GM18511 (cell line): ENCODE results near the gene CNNM3.
"Not testable (repeated sequence)": the region's sequence is repeated elsewhere in the genome, so short reads cannot be mapped to it uniquely, and the experiment has no call there.

Experiments used
- ATAC-seq: cut with Tn5 transposase; IDR thresholded peaks from one replicate; pipeline ENCODE4 v1.9.1; 2021; ENCODE audit warnings: mild to moderate bottlenecking, moderate library complexity; ENCODE audit not compliant: unreplicated experiment

Gene CNNM3

DNA sequence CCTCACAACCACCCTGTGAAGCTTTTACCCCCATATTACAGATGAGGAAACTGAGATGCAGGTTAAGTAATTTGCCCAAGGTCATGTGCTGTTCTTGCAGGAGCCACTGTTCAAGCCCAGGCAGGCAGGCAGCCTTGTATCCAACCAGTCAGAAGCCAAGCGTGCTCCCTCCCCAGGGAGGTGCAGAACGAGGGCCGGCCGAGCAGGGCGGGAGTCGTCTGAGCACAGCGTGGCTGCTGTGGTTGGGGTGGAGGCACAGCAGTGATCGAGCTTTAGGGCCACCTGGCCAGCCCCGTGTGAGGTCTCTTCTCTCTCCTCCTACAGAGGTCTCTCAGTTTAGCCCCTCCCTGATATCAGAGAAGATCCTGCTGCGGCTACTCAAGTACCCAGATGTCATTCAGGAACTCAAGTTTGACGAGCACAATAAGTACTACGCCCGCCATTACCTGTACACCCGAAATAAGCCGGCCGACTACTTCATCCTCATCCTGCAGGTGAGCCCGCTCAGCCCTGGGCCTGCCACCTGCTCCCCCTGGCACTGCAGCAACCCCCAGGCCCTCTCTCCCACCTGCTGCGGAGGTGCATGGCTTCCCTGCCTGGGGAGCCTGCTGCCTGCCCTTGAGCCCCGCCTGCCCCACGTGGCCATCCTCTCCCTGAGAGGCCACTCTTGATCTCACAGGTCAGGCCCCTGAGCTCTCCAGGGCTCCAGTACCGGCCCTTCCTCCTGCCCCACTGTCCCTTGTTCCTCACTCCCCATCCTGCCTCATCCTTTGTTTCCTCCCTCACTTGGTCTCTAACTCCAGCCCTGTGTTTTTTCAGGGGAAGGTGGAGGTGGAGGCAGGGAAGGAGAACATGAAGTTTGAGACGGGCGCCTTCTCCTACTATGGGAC, 17.1 kb upstream of the CNNM3 start:
- ATAC-seq: no peak

DNA sequence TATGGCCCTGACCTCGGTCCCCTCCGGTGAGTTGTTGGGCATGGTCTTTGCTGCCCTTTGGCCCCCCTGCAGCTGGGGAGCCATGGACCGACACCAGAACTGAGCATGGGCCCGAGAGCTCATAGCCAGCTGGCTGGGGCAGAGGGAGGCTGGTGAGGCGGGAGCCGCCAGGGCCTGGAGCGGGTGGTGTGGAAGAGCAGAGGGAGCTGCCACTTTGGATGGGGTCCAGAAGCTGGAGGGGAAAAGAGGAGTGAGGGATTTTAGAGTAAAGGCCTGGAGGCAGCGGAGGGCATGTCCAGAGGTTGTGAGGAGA, 16.5 kb upstream of the CNNM3 start:
- no peak for ATAC-seq

DNA sequence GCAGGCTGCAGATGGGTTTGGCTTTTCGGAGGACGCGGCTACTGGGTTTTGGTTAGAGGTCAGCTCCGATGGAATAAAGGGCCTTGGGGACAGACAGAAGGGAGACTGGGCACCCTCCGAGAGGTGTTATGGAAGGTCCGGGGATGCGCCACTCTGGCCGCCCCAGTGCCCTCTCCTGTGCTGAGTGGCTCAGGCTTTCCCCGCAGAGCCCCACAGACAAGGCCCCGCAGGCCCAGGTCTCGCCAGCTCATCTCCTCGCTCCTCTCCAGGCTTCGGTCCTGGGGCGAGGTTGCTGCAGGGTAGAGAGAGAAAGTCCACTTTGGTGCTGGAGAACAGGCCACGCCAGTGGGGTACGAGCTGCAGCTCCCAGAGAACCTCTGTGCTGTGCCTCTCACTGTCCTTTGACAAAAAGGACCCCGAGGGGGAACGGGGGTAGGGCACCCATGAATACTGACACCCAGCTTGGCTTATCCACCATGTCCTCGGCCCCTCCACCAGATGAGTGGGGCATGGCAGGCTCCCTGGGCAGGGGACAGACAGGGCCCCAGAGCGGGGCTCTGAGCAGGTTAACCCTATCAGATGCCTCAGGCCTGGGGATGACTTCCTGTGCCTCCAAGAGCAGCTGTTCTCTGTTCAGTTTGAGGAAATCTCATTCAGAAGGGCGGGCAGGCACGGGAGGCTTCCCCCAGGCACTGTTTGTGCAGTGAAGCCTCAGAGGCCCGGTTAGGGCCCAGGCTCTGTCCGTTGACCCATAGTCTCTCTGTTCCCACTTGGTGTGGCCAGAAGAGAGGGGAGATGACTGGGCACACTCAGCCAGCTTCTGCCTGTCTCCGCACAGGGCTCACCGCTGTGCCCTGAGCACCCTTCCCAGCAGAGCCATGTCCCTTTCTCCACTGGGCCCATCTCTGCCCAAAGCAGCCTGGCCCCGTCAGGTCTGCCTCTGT, 15.7 kb upstream of the CNNM3 start:
- ATAC-seq: peak; percentile 28

DNA sequence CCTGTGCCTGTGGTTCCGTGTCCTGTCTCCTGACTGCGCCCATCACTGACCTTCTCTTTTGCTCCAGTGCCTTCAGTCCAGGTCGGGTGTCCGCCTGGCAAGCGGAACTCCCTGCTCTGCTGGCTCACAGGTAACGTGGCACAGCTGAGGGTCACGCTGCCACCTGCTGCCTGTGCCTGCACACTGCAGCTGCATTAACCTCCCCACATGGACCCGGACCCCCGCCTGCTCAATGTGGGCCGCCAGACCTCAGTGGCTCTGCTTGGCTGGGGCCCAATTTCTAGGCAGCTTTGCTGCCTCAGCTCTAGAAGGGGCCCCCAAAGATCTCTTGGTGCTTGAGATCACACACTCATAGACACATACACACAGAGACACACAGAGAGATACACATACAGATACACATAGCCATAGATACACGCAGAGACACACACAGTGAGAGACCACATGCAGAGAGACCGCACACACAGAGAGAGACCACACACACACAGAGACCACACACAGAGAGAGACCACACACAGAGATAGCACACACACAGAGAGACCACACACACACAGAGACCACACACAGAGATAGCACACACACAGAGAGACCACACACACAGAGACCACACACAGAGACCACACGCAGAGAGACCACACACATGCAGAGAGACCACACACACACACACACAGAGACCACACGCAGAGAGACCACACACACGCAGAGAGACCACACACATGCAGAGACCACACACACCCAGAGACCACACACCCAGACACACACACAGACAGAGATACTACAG, 14.9 kb upstream of the CNNM3 start:
- ATAC-seq: peak; percentile 93

DNA sequence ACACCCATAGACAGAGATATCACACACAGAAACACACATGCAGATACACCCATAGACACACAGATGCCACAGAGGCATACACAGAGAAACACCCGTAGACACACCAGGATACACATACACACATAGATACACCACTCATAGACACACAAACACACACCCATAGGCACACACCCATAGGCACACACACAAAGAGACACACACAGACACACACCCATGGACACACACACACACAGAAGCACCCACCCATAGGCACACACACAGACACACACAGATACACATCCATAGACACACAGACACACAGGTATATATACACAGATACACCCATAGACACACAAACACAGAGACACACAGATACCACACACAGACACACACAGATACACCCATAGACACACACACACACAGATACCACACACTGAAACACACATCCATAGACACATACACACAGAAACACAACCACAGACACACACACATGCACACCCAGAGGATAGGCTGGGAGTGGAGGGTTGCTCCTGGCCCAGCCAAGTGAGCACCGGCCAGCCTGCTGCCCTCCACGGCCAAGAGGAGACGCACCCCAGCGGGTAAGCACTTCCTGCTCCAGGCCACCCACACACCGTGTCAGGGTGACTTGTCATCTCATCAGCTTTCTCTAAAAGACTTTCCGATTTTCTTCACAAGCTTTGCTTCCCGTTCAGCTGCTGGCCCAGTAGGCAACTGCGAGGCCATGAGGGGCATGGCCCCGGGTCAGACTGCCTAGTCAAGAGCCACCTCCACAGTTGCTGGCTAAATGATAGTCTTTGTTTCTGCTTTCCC, 14.1 kb upstream of the CNNM3 start:
- ATAC-seq: peak; percentile 45

DNA sequence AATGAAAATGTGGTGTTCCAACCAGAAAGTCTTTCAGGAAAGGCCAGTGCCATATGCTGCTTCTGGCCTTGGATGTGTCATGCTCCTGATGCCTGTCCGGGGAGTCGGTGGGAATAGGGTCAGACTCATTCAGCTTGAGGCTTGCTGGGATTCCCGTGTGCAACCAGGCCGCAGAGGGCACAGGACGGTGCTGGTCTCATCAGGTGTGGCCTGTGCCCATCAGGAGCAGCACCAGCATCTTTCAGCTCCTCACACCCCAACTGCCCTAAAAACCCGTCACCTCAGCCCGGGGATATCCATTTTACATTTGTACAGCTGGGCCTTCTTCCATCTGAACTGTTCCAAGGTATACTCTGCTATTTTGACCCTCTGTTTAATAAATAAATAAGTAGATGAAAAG, 13.3 kb upstream of the CNNM3 start:
- no peak for ATAC-seq

DNA sequence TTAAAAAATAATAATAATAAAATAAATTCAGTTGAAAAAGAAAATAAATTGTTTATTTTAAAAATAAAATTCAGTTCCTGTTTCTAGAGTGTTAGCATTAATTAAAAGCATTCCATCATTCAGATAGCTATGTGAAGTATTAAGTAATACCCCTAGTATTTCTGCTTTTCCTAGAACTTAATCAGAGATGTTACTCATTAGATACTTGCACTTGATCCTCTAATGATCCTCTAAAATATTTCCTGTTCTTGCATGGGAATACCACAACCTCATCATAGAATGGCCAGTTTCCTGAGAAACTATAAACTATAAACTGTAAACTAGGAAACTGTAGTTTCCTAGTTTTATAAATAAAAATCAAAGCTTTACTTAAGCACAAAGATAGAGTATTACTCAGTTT, 11.1 kb upstream of the CNNM3 start:
- ATAC-seq: no peak

DNA sequence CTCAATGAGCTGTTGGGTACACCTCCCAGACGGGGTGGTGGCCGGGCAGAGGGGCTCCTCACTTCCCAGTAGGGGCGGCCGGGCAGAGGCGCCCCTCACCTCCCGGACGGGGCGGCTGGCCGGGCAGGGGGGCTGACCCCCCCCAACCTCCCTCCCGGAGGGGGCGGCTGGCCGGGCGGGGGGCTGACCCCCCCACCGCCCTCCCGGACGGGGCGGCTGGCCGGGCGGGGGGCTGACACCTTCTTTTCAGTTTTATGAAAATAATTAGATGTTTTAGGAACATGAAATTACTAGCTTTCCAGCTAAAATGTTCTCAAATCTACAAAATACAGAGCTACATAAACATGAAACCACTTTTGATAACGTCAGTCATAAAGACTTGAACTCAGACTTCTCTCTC, 10.1 kb upstream of the CNNM3 start:
- not testable (repeated sequence) for ATAC-seq

DNA sequence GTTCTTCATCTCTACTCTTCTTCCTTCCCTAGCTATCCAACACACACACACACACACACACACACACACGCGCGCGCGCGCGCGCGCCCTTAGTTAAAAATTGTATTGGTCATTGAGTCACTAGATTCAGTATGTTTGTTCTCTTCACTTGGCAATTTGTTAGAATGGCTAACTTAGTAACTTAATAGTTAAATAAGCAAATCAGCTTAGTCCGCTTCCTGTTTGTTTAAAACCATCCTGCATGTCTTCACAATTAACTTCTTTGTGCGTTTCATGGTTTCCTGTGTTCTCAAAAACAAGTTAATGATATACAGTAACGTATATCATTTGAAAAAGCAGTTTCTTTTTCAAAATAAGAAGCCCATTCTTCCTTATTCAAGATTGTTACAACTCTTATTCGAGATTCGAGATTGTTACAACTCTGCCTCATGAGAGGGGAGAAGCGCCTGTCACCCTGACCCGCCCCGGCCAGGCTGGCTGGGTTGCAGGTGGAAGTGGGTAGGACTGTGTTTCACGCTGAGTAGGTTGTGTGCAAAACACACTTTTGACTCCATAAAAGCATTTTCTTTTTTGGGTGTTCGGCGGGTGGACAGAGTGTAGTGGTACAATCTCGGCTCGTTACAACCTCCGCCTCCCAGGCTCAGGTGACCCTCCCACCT, 9.5 kb upstream of the CNNM3 start:
- ATAC-seq: peak; percentile 61

DNA sequence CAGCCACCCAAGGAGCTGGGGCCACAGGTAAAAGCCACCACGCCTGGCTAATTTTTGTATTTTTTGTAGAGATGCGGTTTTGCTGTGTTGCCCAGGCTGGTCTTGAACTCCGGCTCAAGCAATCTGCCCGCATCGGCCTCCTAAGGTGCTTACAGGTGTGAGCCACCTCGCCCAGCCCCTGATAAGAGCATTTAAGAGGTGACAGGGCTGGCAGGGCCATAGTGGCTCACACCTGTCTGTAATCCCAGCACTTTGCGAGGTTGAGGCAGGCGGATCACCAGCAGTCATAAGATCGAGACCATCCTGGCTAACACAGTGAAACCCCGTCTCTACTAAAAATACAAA, 9.0 kb upstream of the CNNM3 start:
- no peak for ATAC-seq

DNA sequence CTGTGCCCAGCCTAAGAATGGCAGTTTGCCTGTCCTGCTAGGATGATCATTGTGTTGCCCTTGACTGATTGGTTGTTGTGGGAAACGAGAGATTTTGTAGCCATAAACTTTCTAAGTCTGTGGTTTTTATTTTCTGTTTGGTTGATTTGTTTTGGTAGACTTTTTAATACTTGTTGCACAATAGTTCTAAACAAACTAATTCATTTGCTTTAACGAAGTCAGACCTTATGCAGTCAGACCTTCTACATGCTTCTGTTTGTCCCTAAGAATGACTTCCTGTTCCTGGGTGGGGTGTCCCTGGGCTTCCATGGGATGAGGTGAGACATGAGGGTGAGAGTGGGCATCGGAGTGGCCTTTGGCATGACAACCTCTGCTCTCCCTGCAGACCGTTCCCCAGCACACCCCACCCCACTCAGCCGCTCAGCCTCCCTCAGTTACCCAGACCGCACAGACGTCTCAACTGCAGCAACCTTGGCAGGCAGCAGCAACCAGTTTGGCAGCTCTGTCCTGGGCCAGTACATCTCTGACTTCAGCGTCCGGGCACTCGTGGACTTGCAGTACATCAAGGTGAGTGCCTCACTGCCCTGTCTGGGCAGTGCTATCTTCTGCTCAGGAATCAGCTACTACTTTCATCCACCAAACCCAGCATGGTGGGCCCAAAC, 7.8 kb upstream of the CNNM3 start:
- no peak for ATAC-seq

DNA sequence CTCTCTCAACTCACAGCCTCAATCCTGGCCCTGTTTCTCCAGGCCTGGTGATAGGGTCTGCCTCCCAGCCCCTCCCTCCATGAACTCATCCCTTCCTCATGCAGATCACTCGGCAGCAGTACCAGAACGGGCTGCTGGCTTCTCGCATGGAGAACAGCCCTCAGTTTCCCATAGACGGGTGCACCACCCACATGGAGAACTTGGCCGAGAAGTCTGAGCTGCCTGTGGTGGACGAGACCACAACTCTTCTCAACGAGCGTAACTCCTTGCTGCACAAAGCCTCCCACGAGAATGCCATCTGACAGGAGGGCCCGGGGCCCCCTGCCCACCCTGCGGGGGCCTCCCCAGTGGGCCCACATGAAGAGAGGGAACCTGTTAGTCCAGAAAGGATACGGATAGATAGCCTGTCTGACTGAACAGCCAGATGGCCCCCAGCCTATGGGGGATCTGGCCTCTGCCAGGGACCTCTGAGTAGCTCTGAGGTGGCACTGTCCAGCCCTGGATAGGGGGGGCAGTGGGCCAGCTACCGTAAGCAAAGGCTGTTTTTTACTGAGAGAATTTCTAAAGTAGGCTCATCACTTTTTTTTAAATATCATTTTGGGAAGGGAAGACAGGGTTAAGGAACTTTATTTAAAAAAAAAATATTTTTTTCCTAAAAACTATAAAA, 6.7 kb upstream of the CNNM3 start:
- no peak for ATAC-seq

DNA sequence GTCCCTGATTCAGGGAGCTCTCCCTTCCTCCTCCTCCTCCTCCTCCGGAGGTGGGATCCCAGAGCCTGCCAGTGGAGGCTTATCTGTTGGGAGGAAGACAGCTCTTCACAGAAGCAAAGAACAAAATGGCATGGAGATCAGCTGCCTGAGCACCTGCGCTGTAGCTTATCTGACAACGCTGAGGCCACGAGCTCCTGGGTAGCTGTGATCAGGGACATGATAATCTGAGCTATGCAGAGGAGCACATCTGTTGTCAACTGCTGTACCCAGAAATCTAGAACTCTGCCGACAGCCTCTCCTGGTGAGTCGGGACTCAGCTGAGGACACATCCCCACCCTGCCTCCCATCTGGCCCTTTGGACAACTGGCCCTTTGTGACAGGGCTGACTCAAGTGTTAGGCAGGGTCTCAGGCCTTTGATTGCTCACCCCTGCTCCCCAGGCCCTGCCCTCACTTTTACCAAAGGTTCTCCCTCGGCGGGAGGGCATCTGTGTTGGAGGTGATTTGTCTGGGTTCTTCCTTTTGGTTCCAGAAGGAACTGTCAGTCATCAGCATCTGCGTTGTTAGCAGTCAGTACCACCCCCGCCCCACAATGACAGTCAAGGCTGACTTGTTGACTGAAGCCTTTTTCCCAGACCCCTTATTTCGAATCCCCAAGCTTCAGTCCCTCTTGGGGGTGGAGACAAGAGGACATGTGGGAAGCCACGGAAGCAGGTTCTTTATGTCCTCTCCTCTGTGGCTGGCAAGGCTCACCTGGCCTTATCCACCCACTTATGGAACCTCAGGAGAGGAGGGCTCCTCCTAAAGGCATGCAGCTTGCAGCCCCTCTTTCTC, 5.9 kb upstream of the CNNM3 start:
- no peak for ATAC-seq

DNA sequence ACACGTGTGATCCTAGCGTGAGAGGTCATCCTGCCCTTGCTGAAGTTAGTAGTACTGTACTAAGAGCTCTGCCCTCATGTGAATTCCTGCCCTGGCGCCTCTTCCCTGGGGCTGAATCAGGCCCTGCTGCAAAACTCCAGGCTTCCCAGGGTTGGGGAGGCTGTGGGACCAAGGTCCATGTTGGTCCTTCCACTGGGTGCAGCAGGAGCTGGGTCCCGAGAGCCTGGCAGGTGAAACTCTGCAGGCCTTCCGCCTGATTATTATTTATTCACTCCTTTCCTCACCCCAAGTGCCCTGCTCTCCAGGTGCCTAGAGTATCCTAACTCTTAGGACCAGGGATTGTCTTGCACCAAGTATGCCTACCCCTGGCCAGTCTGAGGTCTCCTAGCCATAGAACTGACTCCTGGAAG, 5.3 kb upstream of the CNNM3 start:
- ATAC-seq: no peak

DNA sequence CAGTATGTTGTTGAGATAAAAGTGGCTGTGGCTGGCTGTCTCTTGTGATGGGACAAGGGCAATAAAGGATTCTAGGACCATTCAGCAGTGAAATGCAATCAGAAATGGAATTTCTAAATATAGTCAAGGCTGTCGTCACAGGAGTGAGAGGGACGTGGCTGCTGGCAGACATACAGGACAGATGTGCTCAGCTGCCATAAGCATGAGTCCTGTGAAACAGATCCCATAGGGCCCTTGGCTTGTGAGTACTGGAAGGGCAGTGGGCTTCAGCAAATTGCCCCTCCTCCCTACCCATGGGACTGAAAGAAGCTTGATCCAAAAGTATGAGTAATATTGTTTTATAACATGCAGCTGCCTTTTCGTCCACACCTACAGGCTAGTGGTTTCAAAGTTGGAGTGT, 4.2 kb upstream of the CNNM3 start:
- no peak for ATAC-seq

DNA sequence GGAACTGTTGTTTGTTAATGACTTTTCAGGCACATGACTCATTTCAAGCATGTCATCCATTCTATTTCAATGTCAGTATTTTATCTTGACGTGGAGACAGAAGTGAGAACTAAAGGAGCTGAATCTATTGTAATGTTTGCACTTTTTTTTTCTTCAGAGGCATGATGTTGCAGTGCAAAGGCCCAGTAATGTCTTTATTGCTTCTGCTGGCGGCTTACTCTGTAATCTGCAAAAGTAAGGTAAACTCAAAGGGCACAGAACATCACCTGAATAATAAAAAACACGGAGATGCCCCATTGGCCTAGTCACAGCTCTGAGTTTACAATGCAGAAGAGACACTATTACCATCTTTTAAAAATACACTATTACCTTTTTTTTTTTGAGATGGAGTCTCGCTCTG, 2.4 kb upstream of the CNNM3 start:
- no peak for ATAC-seq

DNA sequence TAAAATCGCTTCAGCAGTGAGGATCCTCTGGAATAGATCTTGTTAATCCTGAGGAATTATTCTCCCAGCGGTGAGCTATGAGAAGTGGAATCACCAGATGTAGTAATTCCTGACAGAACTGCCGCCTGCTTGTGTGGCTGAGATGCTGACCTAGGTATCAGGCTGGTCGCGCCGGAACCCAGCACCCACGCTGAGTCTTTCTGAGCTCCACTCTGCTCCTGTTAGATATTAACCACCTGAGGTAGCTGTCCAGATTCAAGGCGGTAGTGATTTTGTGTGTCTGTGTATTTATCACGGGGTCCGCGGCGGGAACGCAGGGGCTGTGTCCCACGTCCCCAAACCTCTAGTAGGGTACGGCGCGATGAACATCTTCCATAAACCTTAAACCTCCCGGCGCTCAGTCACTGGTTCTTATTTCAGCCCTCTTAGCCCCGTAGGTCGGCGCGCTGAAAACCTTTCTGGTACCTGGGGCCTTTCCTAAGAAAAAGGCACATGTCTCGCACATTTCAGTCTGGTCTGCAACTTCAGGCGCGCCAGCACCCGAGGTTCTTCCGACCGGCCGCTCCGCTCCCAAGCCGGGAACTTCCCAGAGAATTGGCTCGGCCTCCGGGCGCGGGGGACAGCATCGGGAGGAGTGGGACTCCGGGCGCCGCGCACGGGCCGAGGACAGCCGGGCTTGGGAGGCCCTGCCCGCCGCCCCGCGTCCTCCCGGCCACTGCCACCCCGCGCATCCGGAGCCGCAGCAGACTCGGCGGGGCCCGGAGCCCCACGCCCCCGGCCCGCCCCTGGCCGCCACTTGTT, 542 bp upstream of the CNNM3 start:
- ATAC-seq: peak; percentile 23
